Measurements from ENCODE around the gene POP4.

DNA sequence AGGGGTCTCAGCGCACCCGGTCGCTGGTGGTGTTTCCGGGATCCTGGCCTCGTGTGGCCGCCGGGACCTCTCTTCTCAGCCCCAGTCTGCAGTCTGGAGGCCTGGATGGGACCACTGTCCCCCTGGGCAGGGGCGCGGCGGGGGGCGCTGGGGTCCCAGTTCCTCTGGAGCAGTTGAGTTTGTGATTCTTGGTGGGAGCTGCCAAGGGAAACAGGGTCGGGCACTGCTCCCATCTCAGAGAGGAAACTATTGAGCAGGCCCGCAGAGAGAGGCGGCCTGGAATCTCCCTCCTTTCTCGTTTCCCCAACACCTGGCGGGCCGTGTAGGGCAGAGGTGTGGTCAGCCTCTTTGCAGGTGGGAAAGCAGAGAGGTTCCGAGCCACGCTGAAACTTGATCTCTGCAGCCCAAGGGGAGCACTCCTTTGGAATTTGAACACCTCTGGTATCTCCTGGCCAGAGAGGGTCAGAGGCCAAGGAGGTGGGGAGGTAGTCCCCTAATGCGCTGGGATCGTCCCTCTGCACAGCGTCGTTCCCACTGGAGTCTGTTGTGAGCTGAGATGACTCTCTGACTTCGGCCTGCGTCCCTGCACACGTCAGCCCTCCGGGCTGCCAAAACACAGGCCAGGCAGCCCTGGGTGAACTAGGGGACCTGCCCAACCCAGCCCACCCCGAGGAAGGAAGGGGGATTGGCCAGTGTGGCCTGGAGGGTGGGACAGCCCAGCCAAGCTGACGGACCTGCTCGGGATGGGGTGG, 59.9 kb downstream of the POP4 start:
- TF ChIP-seq, protein P1, sequence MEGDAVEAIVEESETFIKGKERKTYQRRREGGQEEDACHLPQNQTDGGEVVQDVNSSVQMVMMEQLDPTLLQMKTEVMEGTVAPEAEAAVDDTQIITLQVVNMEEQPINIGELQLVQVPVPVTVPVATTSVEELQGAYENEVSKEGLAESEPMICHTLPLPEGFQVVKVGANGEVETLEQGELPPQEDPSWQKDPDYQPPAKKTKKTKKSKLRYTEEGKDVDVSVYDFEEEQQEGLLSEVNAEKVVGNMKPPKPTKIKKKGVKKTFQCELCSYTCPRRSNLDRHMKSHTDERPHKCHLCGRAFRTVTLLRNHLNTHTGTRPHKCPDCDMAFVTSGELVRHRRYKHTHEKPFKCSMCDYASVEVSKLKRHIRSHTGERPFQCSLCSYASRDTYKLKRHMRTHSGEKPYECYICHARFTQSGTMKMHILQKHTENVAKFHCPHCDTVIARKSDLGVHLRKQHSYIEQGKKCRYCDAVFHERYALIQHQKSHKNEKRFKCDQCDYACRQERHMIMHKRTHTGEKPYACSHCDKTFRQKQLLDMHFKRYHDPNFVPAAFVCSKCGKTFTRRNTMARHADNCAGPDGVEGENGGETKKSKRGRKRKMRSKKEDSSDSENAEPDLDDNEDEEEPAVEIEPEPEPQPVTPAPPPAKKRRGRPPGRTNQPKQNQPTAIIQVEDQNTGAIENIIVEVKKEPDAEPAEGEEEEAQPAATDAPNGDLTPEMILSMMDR (IDR thresholded peaks at IDR 0.05) = no peak
- peak in 1 of 2 donors; percentile 27 for TF ChIP-seq EP300 (IDR thresholded peaks at IDR 0.05)
- peak in 1 of 2 donors; percentile 32 for TF ChIP-seq POLR2A (IDR thresholded peaks at IDR 0.05)
